Gastroesophageal sphincter (tissue), 3 donors: Measurements from ENCODE around the gene EIF5A.
A peak's percentile ranks its signal among the peaks of the same experiment; 100 is the strongest.

Experiments used
- CTCF ChIP-seq, 4 experiments: fragments of 200-600 bp in 2 of 4; fragments of 450-650 bp in 2 of 4; sonication (generic) in 1 of 4; IDR thresholded peaks; one replicate each; pipeline ENCODE4 v1.5.1; 2017 to 2019; ENCODE audit warnings: antibody characterized with exemption in 4 of 4, mild to moderate bottlenecking in 2 of 4, moderate library complexity in 2 of 4
- EP300 ChIP-seq: sonication (generic); formaldehyde crosslinking; IDR thresholded peaks from one replicate; pipeline ENCODE4 v1.6.1; 2017; ENCODE audit warnings: antibody characterized with exemption, mild to moderate bottlenecking
- POLR2A ChIP-seq, 2 donors: fragments of 450-650 bp; IDR thresholded peaks; one replicate each; pipeline ENCODE4 v1.6.1; 2017; ENCODE audit warnings: antibody characterized with exemption in 2 of 2, mild to moderate bottlenecking in 2 of 2, moderate library complexity in 1 of 2
- POLR2AphosphoS5 ChIP-seq: sonication (generic); formaldehyde crosslinking; IDR thresholded peaks from one replicate; pipeline ENCODE4 v1.6.1; 2017; ENCODE audit warnings: antibody characterized with exemption

GRCh38 chr17:7307686-7308624 lies 527 bp downstream of the EIF5A start:
- TF ChIP-seq CTCF (IDR thresholded peaks at IDR 0.05) (peak in 3 of 4 experiments; percentile 13 to 44 (median 33)), EP300 (no peak), POLR2A (IDR thresholded peaks at IDR 0.05) (peak in 1 of 2 donors; percentile 95), POLR2AphosphoS5 (no peak)
